KOPT-K1 (cell line): ENCODE data around the gene WRNIP1.
A peak's percentile ranks its signal among the peaks of the same experiment; 100 is the strongest.

Experiments
- H3K27ac ChIP-seq: fragments of 200-600 bp; sonication (generic); 2 replicates; pipeline ENCODE4 v1.5.1; 2016; ENCODE audit warnings: antibody characterized with exemption, mild to moderate bottlenecking, low read depth, low read length; ENCODE audit not compliant: poor library complexity, severe bottlenecking
- H3K36me3 ChIP-seq: fragments of 200-600 bp; sonication (generic); 2 replicates; pipeline ENCODE4 v1.5.1; 2017; ENCODE audit warnings: antibody characterized with exemption, mild to moderate bottlenecking, low read length, moderate library complexity; ENCODE audit not compliant: insufficient read depth
- H3K9me3 ChIP-seq: fragments of 200-600 bp; sonication (generic); 2 replicates; pipeline ENCODE4 v1.5.1; 2017; ENCODE audit warnings: antibody characterized with exemption, low read length, mild to moderate bottlenecking; ENCODE audit not compliant: insufficient read depth, poor library complexity, severe bottlenecking

The WRNIP1 gene

GRCh38 chr6:2782825-2783187, 17.6 kb downstream of the WRNIP1 start:
- Histone ChIP-seq H3K27ac (no peak overlapping the region), H3K9me3 (no peaks in the 10 kb centered on the region), H3K36me3 (peaks cover 100% of the 10 kb centered on the region)

- Histone ChIP-seq H3K36me3 (peaks cover 99% of the 10 kb centered on the region), H3K27ac (no peak overlapping the region), H3K9me3 (no peaks in the 10 kb centered on the region)
Measured at GRCh38 chr6:2783188-2783963, 18.2 kb downstream of the WRNIP1 start.

- Histone ChIP-seq H3K27ac (no peak overlapping the region), H3K9me3 (no peaks in the 10 kb centered on the region), H3K36me3 (peaks cover 95% of the 10 kb centered on the region)
Measured at GRCh38 chr6:2784061-2784460, 18.9 kb downstream of the WRNIP1 start.

GRCh38 chr6:2784930-2785329, 19.7 kb downstream of the WRNIP1 start:
- no peak overlapping the region for H3K27ac ChIP-seq
- H3K36me3 ChIP-seq = peaks cover 87% of the 10 kb centered on the region

GRCh38 chr6:2786269-2786668, 21.1 kb downstream of the WRNIP1 start:
- Histone ChIP-seq H3K36me3 (peaks cover 74% of the 10 kb centered on the region), H3K27ac (no peak overlapping the region), H3K9me3 (no peaks in the 10 kb centered on the region)

More at GRCh38 chr6:2784930-2785329, 19.7 kb downstream of the WRNIP1 start:
- H3K9me3 ChIP-seq = no peaks in the 10 kb centered on the region

- Histone ChIP-seq H3K9me3 (no peaks in the 10 kb centered on the region), H3K36me3 (peaks cover 28% of the 10 kb centered on the region), H3K27ac (no peak overlapping the region)
Measured at GRCh38 chr6:2790588-2791449, 25.6 kb downstream of the WRNIP1 start.

GRCh38 chr6:2791450-2791974, 26.3 kb downstream of the WRNIP1 start:
- Histone ChIP-seq H3K27ac (no peak overlapping the region), H3K36me3 (peaks cover 21% of the 10 kb centered on the region), H3K9me3 (no peaks in the 10 kb centered on the region)

- H3K36me3 ChIP-seq = peaks cover 11% of the 10 kb centered on the region
- no peaks in the 10 kb centered on the region for H3K9me3 ChIP-seq
- no peak overlapping the region for H3K27ac ChIP-seq
Measured at GRCh38 chr6:2792330-2793110, 27.3 kb downstream of the WRNIP1 start.

GRCh38 chr6:2793534-2794151, 28.4 kb downstream of the WRNIP1 start:
- Histone ChIP-seq H3K36me3 (peaks cover 4% of the 10 kb centered on the region; the same call in 1 of the 2 replicates), H3K9me3 (no peaks in the 10 kb centered on the region), H3K27ac (peak overlapping the region; percentile 13)

- H3K9me3 ChIP-seq = no peaks in the 10 kb centered on the region
- H3K27ac ChIP-seq = no peak overlapping the region
- no peaks in the 10 kb centered on the region for H3K36me3 ChIP-seq
Measured at GRCh38 chr6:2794171-2794730, 29.1 kb downstream of the WRNIP1 start.

- Histone ChIP-seq H3K36me3 (no peaks in the 10 kb centered on the region), H3K9me3 (no peaks in the 10 kb centered on the region)
Measured at GRCh38 chr6:2795162-2795561, 30.0 kb downstream of the WRNIP1 start.

GRCh38 chr6:2795956-2796355, 30.8 kb downstream of the WRNIP1 start:
- no peak overlapping the region for H3K27ac ChIP-seq

More at GRCh38 chr6:2795162-2795561, 30.0 kb downstream of the WRNIP1 start:
- H3K27ac ChIP-seq = no peak overlapping the region

GRCh38 chr6:2796861-2797260, 31.7 kb downstream of the WRNIP1 start:
- no peaks in the 10 kb centered on the region for H3K9me3 ChIP-seq
- H3K27ac ChIP-seq = peak overlapping the region; percentile 22
- no peaks in the 10 kb centered on the region for H3K36me3 ChIP-seq

More at GRCh38 chr6:2795956-2796355, 30.8 kb downstream of the WRNIP1 start:
- no peaks in the 10 kb centered on the region for H3K9me3 ChIP-seq
- H3K36me3 ChIP-seq = no peaks in the 10 kb centered on the region

- Histone ChIP-seq H3K36me3 (no peaks in the 10 kb centered on the region), H3K27ac (peak overlapping the region; percentile 22), H3K9me3 (no peaks in the 10 kb centered on the region)
Measured at GRCh38 chr6:2797564-2798031, 32.4 kb downstream of the WRNIP1 start.
